Astrocyte of the spinal cord (primary cell): ENCODE results near the gene DCPS.

Experiments
- DNase-seq: peaks from one replicate; pipeline ENCODE4 v3.0.0; 2011; ENCODE audit warnings: low read depth, low spot score
- H3K4me3 ChIP-seq: 2 replicates; pipeline ENCODE4 v1.5.1; 2011; ENCODE audit warnings: low read depth, mild to moderate bottlenecking, low read length, moderate library complexity
- CTCF ChIP-seq: IDR thresholded peaks from 2 replicates; pipeline ENCODE4 v1.5.1; 2012; ENCODE audit warnings: low read depth, mild to moderate bottlenecking, low read length, inconsistent platforms
- in situ Hi-C: cut with HindIII; loops from 2 replicates; pipeline ENCODE4 v1.10.0; 2017; ENCODE audit warnings: low sequenced_read_pairs

The DCPS gene

GRCh38 chr11:126336138-126336541 lies 32.3 kb downstream of the DCPS start:
- TF ChIP-seq CTCF: no peak
- no peak overlapping the region for H3K4me3 ChIP-seq
- DNase-seq: no peak
- in situ Hi-C loops: no loop called here

DNA sequence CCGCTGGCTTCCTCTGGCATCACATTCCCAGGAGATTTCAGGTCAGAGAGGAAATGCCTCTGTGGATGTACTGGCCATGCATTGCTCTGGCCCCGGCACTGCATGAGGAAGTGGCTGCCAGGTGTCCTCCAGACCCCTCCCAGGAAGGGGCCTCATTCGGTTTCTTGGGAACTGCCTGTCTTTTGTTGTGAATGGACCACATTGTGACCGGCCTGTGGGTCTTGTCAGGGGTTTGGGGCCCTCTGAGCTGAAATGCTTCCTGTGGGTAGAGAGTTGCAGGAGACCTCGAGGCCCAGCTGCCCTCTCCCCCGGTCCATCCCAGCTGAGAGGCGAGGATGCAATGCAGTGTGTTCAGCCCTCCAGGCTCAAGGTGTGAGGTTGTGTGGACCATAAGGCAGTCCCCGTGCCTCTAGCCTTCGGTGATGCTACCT lies 32.8 kb downstream of the DCPS start:
- H3K4me3 ChIP-seq: no peak overlapping the region
- DNase-seq: no peak
- in situ Hi-C loops: no loop called here
- TF ChIP-seq CTCF: no peak

DNA sequence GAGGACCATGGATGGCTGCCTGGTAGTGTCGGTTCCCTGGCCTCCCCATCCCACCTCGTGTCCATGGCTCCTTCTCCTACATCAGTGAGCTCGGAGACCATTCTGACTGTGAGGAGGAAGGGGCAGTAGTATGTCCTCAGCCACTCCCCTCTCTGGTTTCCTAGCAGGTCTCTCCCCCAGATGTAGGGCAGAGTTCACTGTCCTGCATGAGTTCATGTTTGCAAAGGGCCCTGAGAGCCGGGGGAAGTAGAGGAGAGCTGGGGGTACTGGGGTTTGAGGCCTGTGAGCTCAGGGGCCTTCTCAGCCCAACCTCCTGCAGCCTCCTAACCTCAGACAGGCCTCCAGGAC lies 33.2 kb downstream of the DCPS start:
- H3K4me3 ChIP-seq: no peak overlapping the region
- in situ Hi-C loops: no loop called here
- DNase-seq: no peak
- TF ChIP-seq CTCF: no peak

- no peak for DNase-seq
- no peak for TF ChIP-seq CTCF
- in situ Hi-C loops: no loop called here
- no peak overlapping the region for H3K4me3 ChIP-seq
Measured at GRCh38 chr11:126337474-126338241, 33.8 kb downstream of the DCPS start.

DNA sequence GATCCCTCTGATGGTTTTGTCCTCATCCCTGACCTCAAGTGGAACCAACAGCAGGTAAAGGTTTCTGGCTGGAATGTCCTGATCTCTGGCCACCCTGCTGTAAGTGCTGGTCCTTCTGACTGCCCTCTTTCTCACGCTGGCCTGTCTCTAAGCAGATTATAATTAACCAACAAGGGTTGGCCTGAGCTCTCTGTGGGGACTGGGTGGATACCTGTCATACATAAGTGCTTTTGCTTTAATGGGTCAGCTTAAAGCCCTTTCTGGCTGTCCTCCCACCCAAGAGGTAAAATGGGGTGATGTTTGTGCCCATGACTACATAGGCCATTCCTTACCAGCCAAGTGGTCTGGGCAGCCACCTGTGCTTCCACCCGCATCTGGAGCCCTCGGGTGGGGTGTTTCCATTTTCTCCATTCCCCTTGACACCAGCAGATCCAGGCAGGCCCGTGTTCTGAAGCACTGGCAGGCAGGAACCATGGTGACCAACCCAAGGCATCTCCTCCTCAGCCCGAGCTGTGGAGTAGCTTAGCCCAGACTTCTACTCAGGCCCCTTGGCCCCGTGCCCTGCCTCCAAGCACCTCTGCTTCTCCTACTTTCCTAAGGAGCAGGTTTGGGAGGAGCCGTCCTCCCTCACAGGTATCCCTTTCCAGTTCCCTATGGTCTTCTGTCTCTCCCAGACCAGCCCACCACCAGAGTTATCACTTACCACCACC lies 34.6 kb downstream of the DCPS start:
- no peak for TF ChIP-seq CTCF
- in situ Hi-C loops: no loop called here
- no peak for DNase-seq
- no peak overlapping the region for H3K4me3 ChIP-seq

GRCh38 chr11:126339073-126339862 lies 35.4 kb downstream of the DCPS start:
- DNase-seq: no peak
- in situ Hi-C loops: no loop called here
- no peak for TF ChIP-seq CTCF

More at GRCh38 chr11:126339073-126339862, 35.4 kb downstream of the DCPS start:
- H3K4me3 ChIP-seq: no peak overlapping the region
